Trophoblast cell (in vitro differentiated cells and primary cell): Measurements from ENCODE around the gene KRTAP10-7.

Experiments used
- DNase-seq, 2 donors: peaks; one replicate each; pipeline ENCODE4 v3.0.0-alpha.2; 2016
- H2AFZ ChIP-seq: 2 replicates; pipeline ENCODE4 v1.6.1; 2013; ENCODE audit warnings: low read length, moderate library complexity, mild to moderate bottlenecking; ENCODE audit not compliant: insufficient read depth, poor library complexity
- H2AK5ac ChIP-seq: 2 replicates; pipeline ENCODE4 v1.6.1; 2013; ENCODE audit warnings: mild to moderate bottlenecking, low read length
- H2BK120ac ChIP-seq: 2 replicates; pipeline ENCODE4 v1.6.1; 2013; ENCODE audit warnings: low read length, mild to moderate bottlenecking, moderate library complexity; ENCODE audit not compliant: insufficient read depth, poor library complexity
- H2BK12ac ChIP-seq: 2 replicates; pipeline ENCODE4 v1.6.1; 2013; ENCODE audit warnings: mild to moderate bottlenecking, low read length, moderate library complexity
- H2BK5ac ChIP-seq: 2 replicates; pipeline ENCODE4 v1.6.1; 2013; ENCODE audit warnings: low read length, low read depth, moderate library complexity, mild to moderate bottlenecking; ENCODE audit not compliant: poor library complexity
- H3K14ac ChIP-seq: 2 replicates; pipeline ENCODE4 v1.6.1; 2013; ENCODE audit warnings: mild to moderate bottlenecking, low read length
- H3K18ac ChIP-seq: 2 replicates; pipeline ENCODE4 v1.6.1; 2013; ENCODE audit warnings: mild to moderate bottlenecking, low read length
- H3K23ac ChIP-seq: 2 replicates; pipeline ENCODE4 v1.6.1; 2013; ENCODE audit warnings: low read length
- H3K27ac ChIP-seq: 2 replicates; pipeline ENCODE4 v1.5.1; 2013; ENCODE audit warnings: low read depth, mild to moderate bottlenecking, inconsistent platforms, low read length, moderate library complexity
- H3K27me3 ChIP-seq: 2 replicates; pipeline ENCODE4 v1.6.1; 2013; ENCODE audit warnings: inconsistent platforms, mild to moderate bottlenecking, low read length, moderate library complexity; ENCODE audit not compliant: insufficient read depth
- H3K36me3 ChIP-seq, 2 experiments: 1 replicate in 1 of 2; 2 replicates in 1 of 2; pipeline ENCODE4 v1.6.1; 2013; ENCODE audit warnings: low read length in 2 of 2, mild to moderate bottlenecking in 2 of 2, moderate library complexity in 1 of 2; ENCODE audit not compliant: insufficient read depth in 2 of 2, control insufficient read depth in 1 of 2
- H3K4ac ChIP-seq: 2 replicates; pipeline ENCODE4 v1.6.1; 2013; ENCODE audit warnings: low read depth, mild to moderate bottlenecking, low read length, moderate library complexity
- H3K4me1 ChIP-seq, 2 experiments: 1 replicate in 1 of 2; 2 replicates in 1 of 2; pipeline ENCODE4 v1.6.1; 2013; ENCODE audit warnings: low read length in 2 of 2, mild to moderate bottlenecking in 2 of 2, moderate library complexity in 1 of 2; ENCODE audit not compliant: insufficient read depth in 2 of 2, control insufficient read depth in 1 of 2
- H3K4me2 ChIP-seq: 2 replicates; pipeline ENCODE4 v1.6.1; 2013; ENCODE audit warnings: inconsistent platforms, mild to moderate bottlenecking, low read length, moderate library complexity
- H3K4me3 ChIP-seq: 2 replicates; pipeline ENCODE4 v1.5.1; 2013; ENCODE audit warnings: mild to moderate bottlenecking, low read depth, low read length, inconsistent platforms
- H3K79me1 ChIP-seq: one replicate; pipeline ENCODE4 v1.6.1; 2013; ENCODE audit warnings: low read length
- H3K79me2 ChIP-seq: 2 replicates; pipeline ENCODE4 v1.6.1; 2013; ENCODE audit warnings: low read length, mild to moderate bottlenecking; ENCODE audit not compliant: control insufficient read depth, insufficient read depth, poor library complexity
- H3K9ac ChIP-seq: 2 replicates; pipeline ENCODE4 v1.6.1; 2013; ENCODE audit warnings: mild to moderate bottlenecking, low read length
- H3K9me3 ChIP-seq: 2 replicates; pipeline ENCODE4 v1.6.1; 2013; ENCODE audit warnings: low read depth, mild to moderate bottlenecking, control low read depth, inconsistent platforms, low read length; ENCODE audit not compliant: insufficient read depth
- H4K12ac ChIP-seq: 2 replicates; pipeline ENCODE4 v1.6.1; 2013; ENCODE audit warnings: low read depth, mild to moderate bottlenecking, low read length, moderate library complexity
- H4K8ac ChIP-seq: 2 replicates; pipeline ENCODE4 v1.6.1; 2013; ENCODE audit warnings: low read depth, mild to moderate bottlenecking, low read length, moderate library complexity
- H4K91ac ChIP-seq: one replicate; pipeline ENCODE4 v1.6.1; 2013; ENCODE audit warnings: low read depth, mild to moderate bottlenecking, low read length, moderate library complexity
- WGBS: extraction: QIAGEN DNeasy Blood & Tissue Kit; methylation state at CpG from one replicate; pipeline ENCODE4 v1.1.7; 2013; ENCODE audit warnings: missing lambda C conversion rate; ENCODE audit not compliant: insufficient read length, insufficient coverage; ENCODE audit errors: extremely low coverage; 5-methylcytosine and 5-hydroxymethylcytosine counted together

Gene KRTAP10-7

DNA sequence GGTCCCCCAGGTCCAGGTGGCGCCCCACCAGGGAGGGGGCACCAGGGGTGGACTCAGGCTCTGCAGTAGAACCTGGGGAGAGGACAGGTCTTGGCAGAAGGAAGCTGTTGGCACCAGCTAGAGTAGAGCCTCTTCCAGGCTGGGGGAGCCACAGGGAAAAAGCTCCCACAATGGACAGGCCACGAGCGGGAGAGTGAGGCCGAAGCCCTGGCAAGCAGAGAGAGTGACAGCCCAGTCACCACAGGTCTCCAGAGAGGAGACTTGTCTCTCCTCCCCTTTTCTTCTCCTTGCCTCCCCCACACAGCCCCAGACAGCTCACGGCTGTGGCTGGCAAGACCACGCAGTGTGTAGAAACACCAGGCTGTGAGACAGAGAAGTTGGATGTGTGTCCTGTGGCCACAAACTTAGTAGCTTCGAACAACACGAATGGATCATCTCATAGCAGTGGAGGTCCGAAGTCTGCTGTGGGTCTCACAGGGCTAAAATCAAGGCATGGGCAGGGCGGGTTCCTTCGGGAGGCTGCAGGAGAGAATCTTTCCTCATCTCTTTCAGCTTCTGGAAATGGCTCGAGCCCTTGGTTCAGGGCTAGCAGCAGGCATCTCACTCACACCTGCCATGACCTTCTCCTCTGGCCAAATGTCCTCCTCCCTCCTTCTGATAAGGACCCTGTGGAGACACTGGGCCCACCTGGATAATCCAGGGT is 50.7 kb downstream of the KRTAP10-7 start:
- Histone ChIP-seq H3K23ac (no peak overlapping the region), H2AK5ac (no peak overlapping the region), H2BK120ac (no peak overlapping the region), H3K79me1 (no peaks in the 10 kb centered on the region), H3K4me3 (no peak overlapping the region), H4K91ac (no peak overlapping the region), H3K18ac (no peak overlapping the region), H3K27me3 (no peaks in the 10 kb centered on the region), H2BK5ac (no peak overlapping the region), H4K8ac (no peak overlapping the region), H3K9me3 (peaks cover 11% of the 10 kb centered on the region), H2AFZ (no peak overlapping the region), H3K9ac (no peak overlapping the region), H3K4me2 (no peak overlapping the region), H2BK12ac (no peak overlapping the region), H3K4ac (no peak overlapping the region), H3K14ac (no peak overlapping the region), H4K12ac (no peak overlapping the region), H3K79me2 (no peaks in the 10 kb centered on the region), H3K4me1 (no peaks in the 10 kb centered on the region), H3K36me3 (no peaks in the 10 kb centered on the region), H3K27ac (no peak overlapping the region)
- WGBS, result no CpG with 5 or more reads among the region's 12 CpGs
- no peak for DNase-seq
